H1 (cell line): Measurements from ENCODE around the gene DPH5. TPM values are rescaled to one million over a fixed set of nuclear protein-coding genes. Genes with fewer than 3 reads are reported as not detected.

Experiments used
- CTCF ChIA-PET: fragments of 300-600 bp; sonication (Branson Sonifier 250); formaldehyde crosslinking; loops from one replicate; lab custom pipeline; 2021; ENCODE audit not compliant: partially characterized antibody; lab: Charles Lee
- POLR2A ChIA-PET: fragments of 300-600 bp; sonication (Branson Sonifier 250); formaldehyde crosslinking; loops from one replicate; lab custom pipeline; 2021; ENCODE audit warnings: inconsistent platforms; ENCODE audit not compliant: partially characterized antibody; lab: Charles Lee
- DNase-seq, 2 experiments: peaks; one replicate each; pipeline versions ENCODE4 v3.0.0 to v3.0.0-alpha.2; 2010 to 2022; ENCODE audit warnings: low spot score in 2 of 2, low read depth in 1 of 2, mixed read lengths in 1 of 2
- FAIRE-seq: peaks from 2 replicates; lab custom pipeline; 2011; peaks lifted over from hg19 to GRCh38; lab: Jason Lieb, UNC
- H2AFZ ChIP-seq: 2 replicates; pipeline ENCODE4 v1.8.1; 2012; ENCODE audit warnings: low read length, inconsistent platforms
- H2AK5ac ChIP-seq: 2 replicates; pipeline ENCODE4 v1.6.1; 2013; ENCODE audit warnings: low read depth, low read length
- H2BK120ac ChIP-seq: replicated peaks from 2 replicates; pipeline ENCODE3; 2013; ENCODE audit warnings: low read depth, low read length, inconsistent platforms
- H2BK12ac ChIP-seq: 2 replicates; pipeline ENCODE4 v1.6.1; 2013; ENCODE audit warnings: low read depth, low read length
- H2BK15ac ChIP-seq: 2 replicates; pipeline ENCODE4 v1.6.1; 2013; ENCODE audit warnings: low read length
- H2BK20ac ChIP-seq: 2 replicates; pipeline ENCODE4 v1.6.1; 2013; ENCODE audit warnings: low read length
- H2BK5ac ChIP-seq: 2 replicates; pipeline ENCODE4 v1.6.1; 2013; ENCODE audit warnings: low read depth, low read length
- H3K14ac ChIP-seq: 2 replicates; pipeline ENCODE4 v1.6.1; 2013; ENCODE audit warnings: inconsistent platforms; ENCODE audit not compliant: insufficient read length
- H3K18ac ChIP-seq: 2 replicates; pipeline ENCODE4 v1.6.1; 2013; ENCODE audit warnings: low read length; ENCODE audit errors: extremely low read depth
- H3K23ac ChIP-seq: 2 replicates; pipeline ENCODE4 v1.6.1; 2013; ENCODE audit warnings: inconsistent platforms; ENCODE audit not compliant: insufficient read length
- H3K23me2 ChIP-seq: 2 replicates; pipeline ENCODE4 v1.6.1; 2013; ENCODE audit warnings: low read depth, low read length
- H3K27ac ChIP-seq: 2 replicates; pipeline ENCODE4 v1.6.1; 2011; ENCODE audit warnings: low read depth, low read length, inconsistent platforms
- H3K27me3 ChIP-seq, 4 experiments: replicated peaks in 1 of 4; 1 replicate in 1 of 4; 2 replicates in 3 of 4; pipeline versions ENCODE4 v1.6.1 to v1.8.1; 2011 to 2013; ENCODE audit warnings: low read length in 3 of 4, mild to moderate bottlenecking in 3 of 4, inconsistent platforms in 2 of 4, mixed read lengths in 2 of 4, moderate library complexity in 1 of 4; ENCODE audit not compliant: control insufficient read depth in 3 of 4, insufficient read depth in 3 of 4; ENCODE audit errors: extremely low read depth in 1 of 4
- H3K36me3 ChIP-seq, 4 experiments: 2 replicates each; pipeline versions ENCODE4 v1.6.1 to v1.8.1; 2011 to 2013; ENCODE audit warnings: mild to moderate bottlenecking in 4 of 4, low read length in 3 of 4, moderate library complexity in 2 of 4, control low read depth in 1 of 4, inconsistent platforms in 1 of 4; ENCODE audit not compliant: insufficient read depth in 4 of 4, control insufficient read depth in 2 of 4
- H3K4ac ChIP-seq: replicated peaks from 2 replicates; pipeline ENCODE3; 2013; ENCODE audit warnings: low read length, low read depth, mixed read lengths, inconsistent platforms; ENCODE audit not compliant: insufficient read length
- H3K4me1 ChIP-seq, 4 experiments: replicated peaks in 1 of 4; 1 replicate in 1 of 4; 2 replicates in 3 of 4; pipeline versions ENCODE4 v1.6.1 to v1.8.1; 2011 to 2013; ENCODE audit warnings: low read length in 3 of 4, inconsistent platforms in 2 of 4, mixed read lengths in 1 of 4; ENCODE audit not compliant: insufficient read depth in 4 of 4, control insufficient read depth in 3 of 4
- H3K4me2 ChIP-seq, 2 experiments: 2 replicates each; pipeline versions ENCODE4 v1.6.1 to v1.8.1; 2011 to 2013; ENCODE audit warnings: low read depth in 2 of 2, low read length in 2 of 2, control low read depth in 1 of 2, inconsistent platforms in 1 of 2, mild to moderate bottlenecking in 1 of 2; ENCODE audit not compliant: insufficient read depth in 1 of 2
- H3K4me3 ChIP-seq, 4 experiments: fragments of 200-600, 300-600 bp in 1 of 4; sonication (generic), shearing (Covaris generic), sonication (Bioruptor Twin) in 1 of 4; 2 replicates each; pipeline versions ENCODE4 v1.5.1 to v1.8.1; 2011 to 2016; ENCODE audit warnings: low read length in 4 of 4, low read depth in 3 of 4, control low read depth in 2 of 4, inconsistent platforms in 2 of 4, mild to moderate bottlenecking in 2 of 4, mixed read lengths in 1 of 4, moderate library complexity in 1 of 4; ENCODE audit not compliant: insufficient read depth in 2 of 4; ENCODE audit errors: extremely low read depth in 1 of 4
- H3K56ac ChIP-seq: replicated peaks from 2 replicates; pipeline ENCODE3; 2013; ENCODE audit warnings: low read depth, mild to moderate bottlenecking, mixed read lengths, low read length, inconsistent platforms; ENCODE audit not compliant: insufficient read length
- H3K79me1 ChIP-seq: 2 replicates; pipeline ENCODE4 v1.6.1; 2013; ENCODE audit warnings: low read depth, low read length, control low read depth
- H3K79me2 ChIP-seq, 2 experiments: 2 replicates each; pipeline versions ENCODE4 v1.6.1 to v1.8.1; 2012 to 2013; ENCODE audit warnings: low read length in 2 of 2, mild to moderate bottlenecking in 2 of 2, inconsistent platforms in 1 of 2; ENCODE audit not compliant: insufficient read depth in 2 of 2, control insufficient read depth in 1 of 2
- H3K9ac ChIP-seq, 4 experiments: replicated peaks in 1 of 4; 1 replicate in 1 of 4; 2 replicates in 3 of 4; pipeline versions ENCODE4 v1.6.1 to v1.8.1; 2011 to 2013; ENCODE audit warnings: low read depth in 3 of 4, low read length in 3 of 4, control low read depth in 2 of 4, mild to moderate bottlenecking in 2 of 4, moderate library complexity in 2 of 4, inconsistent platforms in 1 of 4; ENCODE audit errors: extremely low read depth in 1 of 4
- H3K9me3 ChIP-seq, 2 experiments: 2 replicates each; pipeline versions ENCODE4 v1.6.1 to v1.8.1; 2012 to 2013; ENCODE audit warnings: mild to moderate bottlenecking in 2 of 2, moderate library complexity in 2 of 2, control low read depth in 1 of 2, inconsistent platforms in 1 of 2, low read depth in 1 of 2, low read length in 1 of 2, mixed read lengths in 1 of 2; ENCODE audit not compliant: insufficient read depth in 2 of 2
- H4K20me1 ChIP-seq, 2 experiments: replicated peaks in 1 of 2; 2 replicates each; pipeline versions ENCODE3 to v1.8.1; 2011 to 2013; ENCODE audit warnings: inconsistent platforms in 2 of 2, low read length in 2 of 2, mild to moderate bottlenecking in 1 of 2; ENCODE audit not compliant: insufficient read depth in 2 of 2, control insufficient read depth in 1 of 2
- H4K5ac ChIP-seq: 2 replicates; pipeline ENCODE4 v1.6.1; 2013; ENCODE audit warnings: low read length, low read depth, mixed read lengths, inconsistent platforms; ENCODE audit not compliant: insufficient read length
- H4K8ac ChIP-seq: 2 replicates; pipeline ENCODE4 v1.8.0; 2013; ENCODE audit warnings: mild to moderate bottlenecking, moderate library complexity, low read length, inconsistent platforms; ENCODE audit not compliant: insufficient read depth; ENCODE audit errors: extremely low read depth
- H4K91ac ChIP-seq: replicated peaks from 2 replicates; pipeline ENCODE3; 2013; ENCODE audit warnings: low read length, mixed read lengths, inconsistent platforms; ENCODE audit not compliant: insufficient read length
- HDAC2 ChIP-seq, 2 experiments: fragments of 300-600 bp in 1 of 2; sonication (generic) in 1 of 2; IDR thresholded peaks; 2 replicates each; pipeline ENCODE4 v1.6.1; 2011 to 2012; ENCODE audit warnings: low read depth in 2 of 2, low read length in 2 of 2, mild to moderate bottlenecking in 2 of 2, moderate library complexity in 2 of 2, borderline replicate concordance in 1 of 2, inconsistent platforms in 1 of 2
- KDM1A ChIP-seq: fragments of 200-600, 300-600 bp; sonication (generic); IDR thresholded peaks from 2 replicates; pipeline ENCODE4 v1.7.1; 2016; ENCODE audit warnings: mild to moderate bottlenecking, low read length, borderline replicate concordance
- POLR2A ChIP-seq, 2 experiments: IDR thresholded peaks; 1 replicate in 1 of 2; 2 replicates in 1 of 2; pipeline ENCODE4 v1.6.1; 2011; ENCODE audit warnings: low read depth in 2 of 2, low read length in 2 of 2, mild to moderate bottlenecking in 2 of 2; ENCODE audit errors: control extremely low read depth in 1 of 2
- POLR2AphosphoS5 ChIP-seq: IDR thresholded peaks from 2 replicates; pipeline ENCODE4 v1.6.1; 2011; ENCODE audit warnings: low read depth, low read length
- SAP30 ChIP-seq: fragments of 300-600 bp; sonication (generic); IDR thresholded peaks from 2 replicates; pipeline ENCODE4 v1.7.1; 2012; ENCODE audit warnings: low read length, moderate library complexity, mild to moderate bottlenecking, inconsistent platforms; ENCODE audit not compliant: insufficient read depth, insufficient replicate concordance
- SIRT6 ChIP-seq: IDR thresholded peaks from one replicate; pipeline ENCODE4 v1.7.1; 2012; ENCODE audit warnings: low read length, inconsistent platforms
- TAF7 ChIP-seq: optimal IDR thresholded peaks from 2 replicates; pipeline ENCODE3; 2011; ENCODE audit warnings: low read depth, mild to moderate bottlenecking, inconsistent platforms, low read length, moderate library complexity, borderline replicate concordance
- YY1 ChIP-seq: IDR thresholded peaks from 2 replicates; pipeline ENCODE4 v1.6.1; 2011; ENCODE audit warnings: low read depth, mild to moderate bottlenecking, low read length
- polyA plus RNA-seq, 7 experiments: library from polyadenylated mRNA; depleted of rRNA in 3 of 7; stranded (reverse) in 5 of 7; unstranded in 2 of 7; fragments of >200 nt in 5 of 7; fragments of 200-250 nt in 2 of 7; gene quantifications; 1 replicate in 5 of 7; 2 replicates in 1 of 7; 4 replicates in 1 of 7; pipeline versions ENCODE4 v1.2.1 to v1.2.3, GENCODE V29; 2011 to 2013; ENCODE audit warnings: missing spikeins in 2 of 7, mixed read lengths in 2 of 7
- total RNA-seq: library from RNA; stranded (reverse); fragmentation: NEBNext Ultra II Directional; extraction: Animal tissue kit (Norgen Biotek cat#: 25700); gene quantifications from 2 replicates; pipeline ENCODE4 v1.2.1, GENCODE V29; 2021
- TF ChIP-seq, protein P1 (sequence below): IDR thresholded peaks from 2 replicates; pipeline ENCODE4 v1.6.1; 2012; ENCODE audit warnings: inconsistent platforms
- TF ChIP-seq, protein P2 (sequence below): IDR thresholded peaks from 2 replicates; pipeline ENCODE4 v1.6.1; 2012; ENCODE audit warnings: low read length, inconsistent platforms
- TF ChIP-seq, protein P3 (sequence below): IDR thresholded peaks from 2 replicates; pipeline ENCODE4 v1.6.1; 2011; ENCODE audit warnings: low read length, improper control_type of control experiment

Gene DPH5
- total and polyA plus RNA-seq, 2 of the 8 experiments (the other 6 are each of a cell fraction or from before 2014, with no cell fraction given) = 67.7 to 106 TPM

DNA sequence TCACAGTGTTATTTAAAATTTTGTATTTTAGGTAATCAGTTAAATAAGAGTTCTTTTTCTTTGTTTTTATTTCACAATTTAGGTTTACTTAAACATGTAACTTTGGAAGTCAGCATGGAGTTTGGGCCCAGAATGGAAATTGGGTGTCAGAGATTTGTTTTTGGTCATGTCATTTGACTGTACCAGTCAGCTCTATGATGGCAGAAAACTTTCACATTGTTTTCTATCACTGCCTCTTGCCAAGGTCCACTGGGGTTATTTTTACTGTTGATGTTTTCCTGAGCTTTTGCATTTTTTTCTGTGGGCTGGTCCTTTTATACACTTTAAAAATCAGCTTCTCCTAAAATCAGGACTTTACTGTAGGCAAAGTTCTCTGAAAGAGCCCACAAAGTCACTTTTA, 75.2 kb downstream of the DPH5 start:
- CTCF ChIA-PET = interaction anchor here (0.6 to 0.8 kb wide), 2 partner anchors 362 to 401 kb away, joined by 3 read pairs; no protein-coding TSS in a partner anchor
- Histone ChIP-seq H3K27ac (peak overlapping the region; percentile 15; the same call in 1 of the 2 replicates), H3K23ac (no peak overlapping the region), H3K79me1 (no peaks in the 10 kb centered on the region), H3K23me2 (peaks cover 2% of the 10 kb centered on the region; the same call in 1 of the 2 replicates), H3K14ac (no peak overlapping the region), H4K91ac (no peak overlapping the region), H2BK15ac (no peak overlapping the region), H3K4ac (no peak overlapping the region), H2AFZ (no peak overlapping the region), H4K20me1 (no peaks in the 10 kb centered on the region), H2BK5ac (0 out of 2 replicates have a peak overlapping the region, but pooled peaks have one; percentile 40), H3K9ac (peak overlapping the region in 1 of 4 experiments; percentile 11; a peak in 1 of 7 replicates), H2BK20ac (no peak overlapping the region), H3K9me3 (no peaks in the 10 kb centered on the region), H3K4me2 (peak overlapping the region; percentile 29 to 51; a peak in 2 of 4 replicates), H2BK120ac (peak overlapping the region; percentile 38), H3K27me3 (no peaks in the 10 kb centered on the region), H3K4me1 (peaks cover 9 to 29% (median 19%) of the 10 kb centered on the region in 4 experiments), H3K4me3 (no peak overlapping the region), H3K56ac (no peak overlapping the region), H2BK12ac (no peak overlapping the region), H2AK5ac (no peak overlapping the region), H3K79me2 (peaks cover 0 to 2% of the 10 kb centered on the region in 2 experiments; a peak in 2 of 4 replicates), H4K5ac (no peak overlapping the region), H3K36me3 (peaks cover 0 to 6% (median 1%) of the 10 kb centered on the region in 4 experiments; a peak in 3 of 8 replicates), H3K18ac (no peak overlapping the region; the same call in 1 of the 2 replicates), H4K8ac (no peak overlapping the region)
- no peak for DNase-seq
- FAIRE-seq = no peak
- POLR2A ChIA-PET = interaction anchor here (0.6 to 1.2 kb wide), 7 partner anchors 9 to 147 kb away, joined by 3 to 4 read pairs (median 3); partner anchors contain the start of genes EXTL2 and SLC30A7
- TF ChIP-seq, protein P1, sequence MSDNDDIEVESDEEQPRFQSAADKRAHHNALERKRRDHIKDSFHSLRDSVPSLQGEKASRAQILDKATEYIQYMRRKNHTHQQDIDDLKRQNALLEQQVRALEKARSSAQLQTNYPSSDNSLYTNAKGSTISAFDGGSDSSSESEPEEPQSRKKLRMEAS = no peak
- TF ChIP-seq POLR2A (IDR thresholded peaks at IDR 0.05; ENCODE audit: control extremely low read depth in 1 of 2, low read depth in 2 of 2, low read length in 2 of 2) = no peak
- TF ChIP-seq YY1 = no peak
- no peak for TF ChIP-seq POLR2AphosphoS5
- no peak for TF ChIP-seq SIRT6
- TF ChIP-seq KDM1A = no peak
- no peak for TF ChIP-seq HDAC2 (IDR thresholded peaks at IDR 0.05; ENCODE audit: borderline replicate concordance in 1 of 2, low read depth in 2 of 2, low read length in 2 of 2)
- TF ChIP-seq, protein P2, sequence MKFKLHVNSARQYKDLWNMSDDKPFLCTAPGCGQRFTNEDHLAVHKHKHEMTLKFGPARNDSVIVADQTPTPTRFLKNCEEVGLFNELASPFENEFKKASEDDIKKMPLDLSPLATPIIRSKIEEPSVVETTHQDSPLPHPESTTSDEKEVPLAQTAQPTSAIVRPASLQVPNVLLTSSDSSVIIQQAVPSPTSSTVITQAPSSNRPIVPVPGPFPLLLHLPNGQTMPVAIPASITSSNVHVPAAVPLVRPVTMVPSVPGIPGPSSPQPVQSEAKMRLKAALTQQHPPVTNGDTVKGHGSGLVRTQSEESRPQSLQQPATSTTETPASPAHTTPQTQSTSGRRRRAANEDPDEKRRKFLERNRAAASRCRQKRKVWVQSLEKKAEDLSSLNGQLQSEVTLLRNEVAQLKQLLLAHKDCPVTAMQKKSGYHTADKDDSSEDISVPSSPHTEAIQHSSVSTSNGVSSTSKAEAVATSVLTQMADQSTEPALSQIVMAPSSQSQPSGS = no peak
- TF ChIP-seq, protein P3, sequence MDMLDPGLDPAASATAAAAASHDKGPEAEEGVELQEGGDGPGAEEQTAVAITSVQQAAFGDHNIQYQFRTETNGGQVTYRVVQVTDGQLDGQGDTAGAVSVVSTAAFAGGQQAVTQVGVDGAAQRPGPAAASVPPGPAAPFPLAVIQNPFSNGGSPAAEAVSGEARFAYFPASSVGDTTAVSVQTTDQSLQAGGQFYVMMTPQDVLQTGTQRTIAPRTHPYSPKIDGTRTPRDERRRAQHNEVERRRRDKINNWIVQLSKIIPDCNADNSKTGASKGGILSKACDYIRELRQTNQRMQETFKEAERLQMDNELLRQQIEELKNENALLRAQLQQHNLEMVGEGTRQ = no peak
- no peak for TF ChIP-seq SAP30
- TF ChIP-seq TAF7 = no peak
